SK-N-MC (cell line): ENCODE data around the gene NT5DC1.

Source experiments
- EZH2 ChIP-seq: fragments of 200-600 bp; sonication (generic); IDR thresholded peaks from one replicate; pipeline ENCODE4 v1.6.1; 2017; ENCODE audit warnings: antibody characterized with exemption
- FOXP2 ChIP-seq: optimal IDR thresholded peaks from 2 replicates; pipeline ENCODE3; 2011; ENCODE audit warnings: mild to moderate bottlenecking, moderate library complexity; ENCODE audit not compliant: insufficient read depth; ENCODE audit errors: extremely low read length, control extremely low read depth
- POLR2AphosphoS5 ChIP-seq: IDR thresholded peaks from 2 replicates; pipeline ENCODE4 v1.6.1; 2012; ENCODE audit warnings: mild to moderate bottlenecking, low read depth, low read length, borderline replicate concordance

DNA sequence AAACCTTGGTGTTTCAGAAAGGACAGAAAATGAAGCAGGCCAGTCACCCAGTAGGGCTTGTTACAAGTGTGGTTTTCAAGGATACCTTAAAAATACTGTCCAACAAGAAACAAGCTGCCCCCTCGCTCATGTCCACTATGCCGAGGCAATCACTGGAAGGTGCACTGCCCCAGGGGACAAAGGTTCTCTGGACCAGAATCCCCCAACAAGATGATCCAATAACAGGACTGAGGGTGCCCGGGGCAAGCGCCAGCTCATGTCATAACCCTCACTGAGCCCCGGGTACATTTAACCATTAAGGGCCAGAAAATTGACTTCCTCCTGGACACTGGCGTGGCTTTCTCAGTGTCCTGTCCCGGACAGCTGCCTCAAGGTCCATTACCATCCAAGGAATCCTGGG, 6.6 kb upstream of the NT5DC1 start:
- TF ChIP-seq POLR2AphosphoS5, result no peak
- TF ChIP-seq EZH2, result no peak
- no peak for TF ChIP-seq FOXP2
